GM19324 (cell line): ENCODE results near the gene NDUFA1.
"Not testable (repeated sequence)": the region's sequence is repeated elsewhere in the genome, so short reads cannot be mapped to it uniquely, and the experiment has no call there.

Source experiments
- ATAC-seq: cut with Tn5 transposase; IDR thresholded peaks from one replicate; pipeline ENCODE4 v1.9.1; 2021; ENCODE audit warnings: mild to moderate bottlenecking, moderate library complexity; ENCODE audit not compliant: unreplicated experiment, low FRiP score

NDUFA1 gene

DNA sequence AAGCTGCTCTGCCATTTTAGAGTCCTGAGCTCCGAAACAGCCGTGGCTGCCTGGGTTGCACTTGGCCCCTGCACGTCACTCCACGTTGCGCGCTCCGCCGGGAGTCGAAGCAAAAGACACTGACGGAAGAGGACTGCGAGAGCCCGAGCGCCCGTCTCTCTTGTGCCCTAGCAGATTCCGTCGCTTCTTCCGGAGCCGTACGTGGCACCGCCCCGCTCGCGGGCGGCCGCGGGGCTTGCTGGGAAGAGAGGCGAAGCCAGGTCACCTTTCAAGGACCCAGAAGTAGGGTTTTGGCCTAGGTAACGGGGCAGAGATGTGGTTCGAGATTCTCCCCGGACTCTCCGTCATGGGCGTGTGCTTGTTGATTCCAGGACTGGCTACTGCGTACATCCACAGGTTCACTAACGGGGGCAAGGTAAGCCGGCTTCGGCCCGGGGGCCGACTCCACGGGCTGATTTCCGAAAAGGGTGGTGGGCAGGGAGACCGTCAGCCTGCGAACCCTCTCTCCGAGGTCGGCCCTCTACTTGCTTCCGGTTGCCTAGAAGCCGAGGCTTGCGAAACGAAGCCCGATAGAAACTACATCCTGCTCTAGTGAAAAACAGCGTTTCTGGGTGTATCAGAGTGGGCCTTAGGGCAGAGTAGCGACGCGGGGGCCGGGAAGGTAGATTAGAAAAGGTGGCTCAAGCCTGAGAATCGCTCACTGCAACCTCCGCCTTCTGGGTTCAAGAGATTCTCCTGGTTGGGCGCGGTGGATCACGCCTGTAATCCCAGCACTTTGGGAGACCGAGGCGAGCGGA, at the start of gene NDUFA1, which contains the start of gene RNF113A:
Gene NDUFA1 (plus strand): TSS at position 234 of the 797 bp plus-strand sequence. CDS start 80 bp downstream, at position 314.
Gene RNF113A (minus strand): TSS at position 135 of the 797 bp plus-strand sequence. CDS start 120 bp downstream, at position 15.
- ATAC-seq = peak; percentile 93

DNA sequence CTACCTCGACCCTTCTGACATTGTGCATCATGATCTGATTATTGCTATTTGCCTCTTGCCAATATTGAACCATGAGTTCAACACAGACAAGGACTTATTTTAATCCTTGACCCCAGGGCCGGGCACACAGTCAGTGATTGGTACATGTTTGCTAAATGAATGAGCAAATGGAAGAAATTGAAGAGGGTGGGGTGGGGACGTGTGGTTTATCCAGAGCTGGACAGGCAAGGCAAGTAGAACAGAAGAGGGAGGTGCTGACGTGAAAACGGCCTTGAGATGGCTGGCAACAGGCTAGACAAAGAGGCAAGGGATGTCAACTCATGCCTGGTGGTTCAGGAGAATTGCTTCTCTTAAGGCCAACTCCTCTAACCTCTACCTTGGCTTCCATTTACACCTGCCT, 47.4 kb upstream of the NDUFA1 start:
- not testable (repeated sequence) for ATAC-seq

DNA sequence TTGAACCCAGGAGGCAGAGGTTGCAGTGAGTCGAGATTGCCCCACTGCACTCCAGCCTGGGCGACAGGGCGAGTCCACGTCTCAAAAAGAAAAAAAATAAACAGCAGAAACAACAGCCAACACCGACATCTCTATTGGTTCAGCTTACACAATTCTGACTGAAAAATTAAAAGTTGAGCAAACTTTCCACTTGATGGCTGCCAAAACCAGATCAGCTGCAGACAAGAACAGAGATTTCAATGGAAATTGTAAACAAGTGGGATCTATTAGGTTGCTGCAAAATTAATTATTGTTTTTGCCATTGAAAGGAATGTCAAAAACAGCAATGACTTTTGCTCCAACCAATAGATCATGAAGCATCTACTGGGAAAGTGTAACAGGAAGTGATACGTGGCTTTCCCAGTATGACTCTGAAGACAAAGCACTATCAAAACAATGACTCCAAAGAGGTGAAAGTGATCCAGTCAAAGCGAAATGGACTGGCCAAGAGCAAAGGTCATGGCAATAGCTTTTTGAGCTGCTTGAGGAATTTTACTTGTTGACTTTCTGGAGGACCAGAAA, 45.2 kb upstream of the NDUFA1 start:
- ATAC-seq = no peak

DNA sequence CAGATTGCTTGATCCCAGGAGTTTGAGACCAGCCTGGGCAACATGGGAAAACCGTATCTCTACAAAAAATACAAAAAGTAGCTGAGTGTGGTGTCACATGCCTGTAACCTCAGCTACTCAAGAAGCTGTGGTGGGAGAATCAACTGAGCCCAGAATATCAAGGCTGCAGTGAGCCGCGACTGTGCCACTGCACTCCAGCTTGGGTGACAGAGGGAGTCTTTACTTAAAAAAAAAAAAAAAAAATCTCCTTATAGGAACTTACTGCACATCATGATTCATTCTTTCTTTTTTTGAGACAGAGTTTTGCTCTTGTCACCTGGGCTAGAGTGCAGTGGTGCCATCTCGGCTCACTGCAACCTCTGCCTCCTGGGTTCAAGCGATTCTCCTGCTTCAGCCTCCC, 43.2 kb upstream of the NDUFA1 start:
- ATAC-seq = no peak

DNA sequence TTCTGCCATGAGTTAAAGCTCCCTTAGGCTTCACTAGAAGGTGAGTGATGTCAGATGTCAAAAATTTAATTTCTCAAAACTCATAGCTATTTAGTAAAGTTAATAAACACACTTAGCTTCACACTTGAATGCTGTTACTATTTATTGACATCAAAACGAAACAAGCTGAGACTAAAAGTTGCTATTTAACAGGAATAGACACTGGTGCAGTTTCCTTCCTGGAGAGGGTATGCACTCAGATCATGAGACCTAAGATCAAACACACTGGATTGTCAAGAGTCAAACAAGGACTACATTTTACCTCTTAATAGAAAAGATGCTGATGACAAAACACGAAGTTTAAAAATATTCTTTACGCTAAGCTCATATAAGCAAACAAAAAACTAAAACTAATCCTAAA, 37.7 kb upstream of the NDUFA1 start:
- ATAC-seq = no peak

DNA sequence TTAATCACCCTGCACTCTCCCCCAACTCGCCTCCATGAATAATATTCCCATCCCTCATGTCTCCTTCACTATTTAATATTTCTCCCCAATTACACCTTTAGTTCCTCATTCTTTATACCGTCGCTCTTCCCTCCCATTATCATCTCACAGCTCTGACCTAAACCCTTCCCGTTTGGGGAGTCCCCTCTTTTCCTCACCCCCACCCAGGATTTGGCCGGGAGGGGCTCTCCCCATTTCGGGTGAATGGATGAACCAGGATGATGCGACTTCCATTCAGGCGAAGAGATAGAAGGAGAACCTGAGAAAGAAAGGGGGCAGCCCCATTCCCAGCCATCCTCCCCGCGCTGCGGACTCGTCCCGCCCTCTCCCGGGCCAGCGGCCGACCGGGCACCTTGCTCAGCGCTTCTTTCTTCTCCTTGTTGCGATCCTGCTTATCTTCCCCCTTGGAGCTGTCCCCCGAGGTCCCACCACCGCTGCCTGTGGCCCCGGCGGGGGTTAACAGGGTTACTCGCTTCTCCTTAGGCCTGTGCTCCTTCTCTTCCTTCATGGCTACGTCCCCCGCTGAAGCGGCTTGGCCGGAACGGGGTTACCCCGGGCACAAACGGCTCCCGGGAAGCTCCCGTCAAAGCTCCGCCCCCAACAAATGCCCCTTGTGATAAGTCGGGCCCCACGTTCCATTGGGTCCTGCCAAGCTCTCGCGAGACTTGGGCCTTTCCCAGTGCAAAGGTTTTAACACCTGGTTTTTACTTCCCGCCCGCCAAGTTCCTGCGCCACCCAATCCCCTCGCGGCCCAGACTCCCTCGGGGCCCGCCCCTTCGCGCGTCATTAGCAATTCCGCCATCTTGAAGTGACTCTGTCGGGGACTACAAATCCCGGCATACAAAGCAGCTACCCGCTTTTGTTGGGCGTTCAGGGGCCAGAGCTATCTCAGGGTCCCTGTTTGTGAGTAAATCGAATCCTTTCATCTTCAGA, 19.0 kb upstream of the NDUFA1 start, which contains the start of gene UPF3B:
Gene UPF3B (minus strand): TSS at position 582 of the 972 bp plus-strand sequence. CDS start 35 bp downstream, at position 547.
- peak; percentile 97 for ATAC-seq

DNA sequence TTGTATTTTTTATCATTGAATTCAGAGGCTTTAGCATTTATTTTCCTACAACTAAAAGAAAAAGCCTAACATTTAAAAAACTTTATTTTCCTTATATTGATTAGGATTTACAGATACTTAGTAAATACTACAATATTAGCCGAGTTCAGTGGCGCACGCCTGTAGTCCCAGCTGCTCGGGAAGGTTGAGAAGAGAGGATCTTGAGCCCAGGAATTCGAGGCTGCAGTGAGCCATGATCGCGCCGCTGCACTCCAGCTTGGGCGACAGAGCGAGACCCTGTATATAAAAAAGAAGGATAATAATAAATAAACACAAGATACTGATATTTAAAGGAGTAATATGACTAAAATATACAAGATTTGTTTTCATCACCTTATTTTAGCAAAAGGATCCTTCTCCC, 18.2 kb upstream of the NDUFA1 start:
- ATAC-seq = no peak

DNA sequence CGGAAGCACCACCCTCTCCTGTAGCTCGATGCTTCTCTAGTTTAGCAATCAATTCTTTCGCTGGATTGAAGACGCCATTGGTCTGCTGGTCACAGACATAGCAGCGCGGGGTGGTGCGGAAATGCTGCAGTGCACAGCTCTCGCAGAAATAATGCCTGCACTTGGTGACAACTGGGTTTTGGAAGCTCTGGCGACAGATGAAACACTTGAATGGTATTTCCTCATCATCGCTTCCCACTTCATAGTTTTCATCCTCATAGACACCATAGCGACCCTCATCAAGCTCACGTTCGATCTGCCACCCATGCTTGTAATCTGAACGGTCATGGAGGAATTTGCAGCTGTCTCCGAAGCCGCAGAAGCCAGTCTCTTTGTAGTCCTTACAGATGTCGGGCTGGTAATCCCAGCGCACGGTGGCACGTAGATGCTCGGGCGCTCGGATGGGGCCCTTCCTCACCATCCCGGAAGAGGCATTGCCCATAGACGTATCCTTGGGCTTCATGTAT, 953 bp upstream of the NDUFA1 start:
- ATAC-seq = no peak

DNA sequence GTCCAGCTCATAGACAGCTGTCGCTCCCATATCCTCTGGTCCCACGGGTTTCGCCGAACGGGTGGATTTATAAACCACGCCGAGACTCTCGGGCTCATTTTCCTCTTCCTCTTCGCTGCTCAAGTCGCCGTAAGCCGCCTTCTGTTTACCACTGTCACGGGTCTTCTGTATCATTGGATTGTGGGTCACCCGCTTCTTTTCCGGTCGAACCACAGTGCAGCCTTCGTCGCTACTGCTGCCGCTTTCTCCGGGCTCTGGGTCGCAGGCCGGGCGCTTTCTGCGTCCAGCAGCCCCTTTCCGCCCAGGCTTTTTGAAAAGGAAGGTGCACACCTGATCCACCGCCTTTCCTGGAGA, 410 bp upstream of the NDUFA1 start:
- ATAC-seq = peak; percentile 42

DNA sequence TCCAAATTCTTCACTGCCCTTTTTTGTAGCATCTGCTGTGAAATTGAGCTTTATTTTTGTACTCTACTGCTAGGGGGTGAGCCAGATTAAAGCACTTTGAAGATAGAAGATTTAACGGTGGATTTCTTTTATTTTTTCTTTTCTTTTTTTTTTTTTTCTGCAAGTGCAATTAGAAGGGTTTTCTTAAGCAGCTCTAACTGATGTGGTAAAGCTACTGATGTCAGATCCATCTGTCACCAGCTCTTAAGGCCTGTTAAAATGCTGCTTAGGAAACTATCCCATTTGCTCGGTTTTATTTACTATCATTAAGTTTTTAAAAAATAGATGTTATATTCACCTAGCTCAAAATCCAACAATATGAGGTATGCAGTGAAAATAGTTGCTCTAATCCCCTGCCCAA, 7.1 kb downstream of the NDUFA1 start:
- ATAC-seq = no peak

DNA sequence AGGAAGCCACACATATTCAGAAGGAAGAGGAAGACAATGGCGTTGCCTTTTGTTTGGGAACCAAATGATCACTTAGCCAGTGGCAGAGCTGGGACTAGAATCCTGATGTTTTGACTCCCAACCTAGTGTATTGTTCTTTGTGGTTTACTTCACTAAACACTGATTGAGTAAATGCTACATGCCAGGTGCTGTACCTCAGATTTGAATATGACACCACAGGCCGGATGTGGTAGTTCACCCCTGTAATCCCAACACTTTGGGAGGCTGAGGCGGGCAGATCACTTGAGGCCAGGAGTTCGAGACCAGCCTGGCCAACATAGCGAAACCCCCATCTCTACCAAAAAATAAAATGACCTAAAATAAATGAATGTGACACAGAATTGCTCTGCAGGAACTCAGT, 8.4 kb downstream of the NDUFA1 start:
- ATAC-seq = no peak

DNA sequence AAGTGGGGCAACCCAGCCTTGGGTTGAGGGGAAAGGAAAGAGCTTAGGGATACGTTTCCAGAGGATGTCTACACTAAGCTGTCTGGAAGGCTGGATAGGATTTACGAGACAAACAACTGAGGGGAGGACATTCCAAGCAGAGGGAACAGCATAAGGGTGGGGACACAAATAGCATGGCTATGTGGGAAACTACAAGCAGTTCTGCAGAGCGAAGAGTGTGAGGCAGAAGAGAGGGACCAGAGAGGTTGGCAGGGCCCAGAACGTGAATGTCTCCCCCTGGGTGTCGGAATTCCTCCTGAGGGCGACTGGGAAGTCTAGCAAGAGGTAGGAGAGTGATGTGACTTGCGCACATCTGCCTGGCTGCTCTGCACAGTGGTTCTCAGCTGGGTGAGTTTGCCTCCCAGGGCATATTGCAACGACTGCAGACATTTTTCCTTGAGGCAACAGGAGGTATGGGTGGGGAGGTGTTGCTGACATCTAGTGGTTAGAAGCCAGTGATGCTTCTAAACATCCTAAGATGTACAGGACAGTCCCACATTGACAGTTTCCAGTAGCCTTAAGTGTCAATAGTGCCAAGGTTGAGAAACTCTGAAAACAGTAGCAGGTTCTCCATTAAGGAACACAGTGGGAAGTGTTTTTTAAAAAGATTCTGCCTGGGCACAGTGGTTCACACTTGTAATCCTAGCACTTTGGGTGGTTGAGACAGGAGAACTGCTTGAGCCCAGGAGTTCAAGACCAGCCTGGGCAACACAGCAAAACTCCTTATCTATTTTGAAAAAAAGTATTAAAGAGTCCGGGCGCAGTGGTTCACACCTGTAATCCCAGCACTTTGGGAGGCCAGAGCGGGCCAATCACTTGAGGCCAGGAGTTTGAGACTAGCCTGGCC, 9.2 kb downstream of the NDUFA1 start:
- peak; percentile 80 for ATAC-seq

DNA sequence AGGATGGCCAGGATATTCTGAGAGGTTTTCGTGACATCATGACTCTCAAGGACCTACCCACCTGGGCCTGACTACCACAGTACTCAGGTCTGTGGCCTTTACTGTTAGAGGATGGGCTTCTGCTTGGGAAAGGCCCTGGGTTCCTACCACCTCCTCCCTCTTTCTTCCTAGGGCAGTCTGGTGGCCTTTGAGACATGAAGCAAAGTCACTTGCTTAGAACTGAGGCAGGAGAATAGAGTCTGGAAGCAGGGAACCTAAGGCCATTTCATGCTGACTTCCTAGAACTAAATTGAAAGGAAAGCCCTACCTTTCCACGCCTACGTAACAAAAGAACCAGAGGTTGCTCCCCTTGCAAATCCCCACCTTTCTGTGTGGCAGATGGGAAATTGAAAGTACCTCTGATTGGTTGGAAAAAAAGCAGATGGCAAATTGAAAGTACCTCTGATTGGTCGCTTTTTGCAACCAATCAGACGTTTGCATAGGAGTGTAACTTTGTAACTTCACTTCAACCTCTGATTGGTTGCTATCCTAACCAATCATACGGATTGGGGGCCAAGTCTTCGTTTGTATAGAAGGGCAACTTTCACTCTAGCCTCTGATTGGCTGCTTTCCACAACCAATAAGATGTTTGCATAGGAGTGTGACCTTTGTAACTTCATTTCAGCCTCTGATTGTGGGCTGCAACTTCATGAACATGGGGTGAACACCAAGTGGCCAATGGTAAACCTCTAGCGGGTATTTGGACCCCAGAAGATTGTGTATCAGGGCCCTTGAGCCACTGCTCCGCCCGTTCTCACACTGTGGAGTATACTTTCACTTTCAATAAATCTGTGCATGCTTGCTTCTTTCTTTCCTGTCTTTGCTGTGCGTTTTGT, 14.2 kb downstream of the NDUFA1 start:
- ATAC-seq = no peak

DNA sequence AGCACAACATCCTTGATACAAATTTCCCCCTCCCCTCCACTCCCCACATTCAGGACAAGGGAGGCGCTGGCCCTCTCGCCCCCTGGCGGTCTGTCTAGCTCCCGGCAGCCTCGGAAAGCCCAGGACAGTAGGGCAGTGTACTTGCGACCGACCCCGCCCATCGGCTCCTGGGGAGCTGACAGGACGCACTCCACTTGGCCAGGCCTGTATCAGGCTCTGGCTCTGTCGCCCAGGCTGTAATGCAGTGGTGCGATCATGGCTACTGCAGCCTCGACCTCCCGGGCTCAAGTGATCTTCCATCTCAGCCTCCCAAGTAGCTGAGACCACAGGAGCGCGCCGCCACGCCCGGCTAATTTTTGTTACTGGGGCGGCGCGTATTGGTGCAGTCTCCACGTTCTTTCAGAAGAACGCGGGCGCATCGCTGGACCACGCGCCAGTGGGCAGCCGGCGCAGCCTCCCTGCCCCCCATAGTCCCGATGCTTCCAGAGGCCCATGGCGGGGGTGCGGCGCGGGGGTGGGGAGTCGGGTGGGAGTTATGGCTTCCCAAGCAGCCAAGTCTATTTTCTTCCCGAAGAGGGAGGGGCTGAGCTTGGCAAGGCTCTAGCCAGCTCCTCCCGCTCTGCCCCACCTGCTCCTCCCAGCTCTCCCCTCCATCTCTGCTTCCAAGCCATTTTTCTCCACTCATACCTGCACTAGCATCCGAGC, 16.2 kb downstream of the NDUFA1 start:
- ATAC-seq = no peak

DNA sequence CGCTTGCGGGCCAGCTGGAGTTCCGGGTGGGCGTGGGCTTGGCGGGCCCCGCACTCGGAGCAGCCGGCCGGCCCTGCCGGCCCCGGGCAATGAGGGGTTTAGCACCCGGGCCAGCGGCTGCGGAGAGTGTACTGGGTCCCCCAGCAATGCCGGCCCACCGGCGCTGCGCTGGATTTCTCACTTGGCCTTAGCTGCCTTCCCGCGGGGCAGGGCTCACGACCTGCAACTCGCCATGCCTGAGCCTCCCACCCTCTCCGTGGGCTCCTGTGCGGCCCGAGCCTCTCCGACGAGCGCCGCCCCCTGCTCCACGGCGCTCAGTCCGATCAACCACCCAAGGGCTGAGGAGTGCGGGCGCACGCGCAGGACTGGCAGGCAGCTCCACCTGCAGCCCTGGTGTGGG, 19.0 kb downstream of the NDUFA1 start:
- ATAC-seq = not testable (repeated sequence)

DNA sequence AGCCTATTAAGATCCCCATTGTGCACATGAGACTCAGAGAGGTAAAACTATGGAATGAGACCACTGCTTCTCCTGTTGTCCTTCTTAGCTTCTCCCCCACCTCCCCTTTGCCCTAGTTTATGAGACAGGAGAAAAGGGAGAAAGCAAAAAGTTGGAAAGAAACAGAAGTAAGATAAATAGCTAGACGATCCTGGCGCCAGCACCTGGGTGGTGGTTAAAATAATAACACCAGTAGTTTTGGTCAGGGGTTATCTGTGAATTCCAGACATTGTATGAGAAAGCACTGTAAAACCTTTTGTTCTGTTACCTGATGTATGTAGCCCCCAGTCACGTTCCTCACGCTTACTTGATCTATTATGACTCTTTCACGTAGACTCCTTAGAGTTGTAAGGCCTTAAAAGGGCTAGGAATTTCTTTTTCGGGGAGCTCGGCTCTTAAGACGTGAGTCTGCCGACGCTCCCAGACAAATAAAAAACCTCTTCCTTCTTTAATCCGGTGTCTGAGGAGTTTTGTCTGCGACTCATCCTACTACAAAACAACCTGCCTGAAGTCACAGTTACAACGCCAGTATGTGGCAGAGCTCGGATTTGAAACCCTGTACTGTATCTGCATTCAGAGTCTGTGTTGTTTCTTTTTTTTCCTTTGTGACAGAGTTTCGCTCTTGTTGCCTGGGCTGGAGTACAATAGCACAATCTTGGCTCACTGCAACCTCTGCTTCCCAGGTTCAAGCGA, 20.5 kb downstream of the NDUFA1 start:
- ATAC-seq = not testable (repeated sequence)

DNA sequence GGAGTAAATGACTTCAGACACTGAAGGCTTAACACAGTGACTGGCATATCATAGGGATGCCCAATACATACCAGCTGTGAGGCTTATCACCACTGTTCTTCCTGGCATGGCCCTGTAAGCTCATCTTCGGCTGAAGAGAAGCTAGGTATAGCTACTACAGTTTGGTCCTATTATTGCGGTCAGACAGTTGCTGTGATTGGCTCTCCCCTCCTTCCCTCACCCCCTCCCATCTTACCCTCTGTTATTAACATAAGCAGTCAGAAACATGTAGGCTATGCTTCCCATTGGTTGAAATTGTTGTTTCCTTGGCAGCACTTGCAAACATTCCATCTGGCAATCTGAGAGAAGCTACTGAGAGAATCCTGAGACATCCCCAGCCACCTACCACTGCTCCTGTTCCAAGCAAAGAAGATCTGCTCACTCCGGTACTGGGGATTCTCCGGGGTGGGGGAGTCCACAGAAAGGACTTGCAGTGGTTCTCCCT, 24.3 kb downstream of the NDUFA1 start, which contains the start of gene AKAP14:
Gene AKAP14 (plus strand): TSS at position 51 of the 484 bp plus-strand sequence. CDS start 7,331 bp downstream, outside the sequence.
- no peak for ATAC-seq
